Endothelial cell of umbilical vein (primary cell): ENCODE measurements around the gene NANS. TPM values are rescaled to one million over a fixed set of nuclear protein-coding genes. Genes with fewer than 3 reads are reported as not detected.

ENCODE experiments used
- BruUV-seq: library from RNA; stranded (reverse); fragments of 400-500 nt; replicated peaks from 2 replicates; lab custom pipeline; 2021; lab: Mats Ljungman, UMichigan
- CTCF ChIA-PET: fragments of 300-600, 350-600 bp; sonication (Branson Sonifier 250); formaldehyde crosslinking; loops from one replicate; lab custom pipeline; 2021; ENCODE audit warnings: antibody characterized with exemption, inconsistent platforms; lab: Charles Lee
- POLR2A ChIA-PET: fragments of 300-600, 350-600 bp; sonication (Branson Sonifier 250); formaldehyde crosslinking; loops from one replicate; lab custom pipeline; 2021; ENCODE audit warnings: antibody characterized with exemption, inconsistent platforms; lab: Charles Lee
- DNase-seq: peaks from one replicate; pipeline ENCODE4 v3.0.0-alpha.2; 2011; ENCODE audit warnings: low read depth, low spot score
- FAIRE-seq: peaks from 2 replicates; lab custom pipeline; 2011; peaks lifted over from hg19 to GRCh38; lab: Jason Lieb, UNC
- H2AFZ ChIP-seq: 2 replicates; pipeline ENCODE4 v1.6.0; 2012; ENCODE audit warnings: low read depth, low read length, control low read depth, inconsistent platforms
- H3K27ac ChIP-seq: 2 replicates; pipeline ENCODE4 v1.5.1; 2011; ENCODE audit warnings: low read depth, mild to moderate bottlenecking, control low read depth, low read length, moderate library complexity; ENCODE audit not compliant: insufficient read depth
- H3K27me3 ChIP-seq, 2 experiments: 2 replicates each; pipeline versions ENCODE4 v1.6.0 to v1.6.1; 2011; ENCODE audit warnings: low read length in 2 of 2, mixed read lengths in 1 of 2; ENCODE audit not compliant: control insufficient read depth in 2 of 2, insufficient read depth in 2 of 2
- H3K36me3 ChIP-seq, 2 experiments: 2 replicates in 1 of 2; 3 replicates in 1 of 2; pipeline ENCODE4 v1.5.1; 2011; ENCODE audit warnings: low read length in 2 of 2, mild to moderate bottlenecking in 1 of 2, moderate library complexity in 1 of 2; ENCODE audit not compliant: control insufficient read depth in 2 of 2, insufficient read depth in 2 of 2; ENCODE audit errors: extremely low read depth in 1 of 2
- H3K4me1 ChIP-seq: 3 replicates; pipeline ENCODE4 v1.5.1; 2011; ENCODE audit warnings: mild to moderate bottlenecking, low read length; ENCODE audit not compliant: control insufficient read depth, insufficient read depth; ENCODE audit errors: extremely low read depth
- H3K4me2 ChIP-seq: 2 replicates; pipeline ENCODE4 v1.6.1; 2011; ENCODE audit warnings: low read length, control low read depth, mixed read lengths; ENCODE audit not compliant: insufficient read depth
- H3K4me3 ChIP-seq, 3 experiments: fragments of 200-600 bp in 1 of 3; sonication (generic), shearing (Covaris generic) in 1 of 3; replicated peaks in 1 of 3; 2 replicates each; pipeline ENCODE4 v1.5.1; 2011 to 2016; ENCODE audit warnings: control low read depth in 3 of 3, low read length in 3 of 3, mild to moderate bottlenecking in 2 of 3, inconsistent platforms in 1 of 3, low read depth in 1 of 3, moderate library complexity in 1 of 3; ENCODE audit not compliant: insufficient read depth in 1 of 3
- H3K79me2 ChIP-seq: 2 replicates; pipeline ENCODE4 v1.6.0; 2012; ENCODE audit warnings: low read length, inconsistent platforms; ENCODE audit not compliant: control insufficient read depth, insufficient read depth
- H3K9ac ChIP-seq: replicated peaks from 2 replicates; pipeline ENCODE3; 2011; ENCODE audit warnings: low read length, control low read depth; ENCODE audit not compliant: insufficient read depth; ENCODE audit errors: extremely low read depth
- H3K9me1 ChIP-seq: replicated peaks from 3 replicates; pipeline ENCODE4 v1.6.0; 2011; ENCODE audit warnings: mild to moderate bottlenecking, low read length; ENCODE audit not compliant: control insufficient read depth, insufficient read depth; ENCODE audit errors: extremely low read depth
- H3K9me3 ChIP-seq: replicated peaks from 2 replicates; pipeline ENCODE4 v1.5.1; 2012; ENCODE audit warnings: low read length, inconsistent platforms; ENCODE audit not compliant: control insufficient read depth, insufficient read depth
- H4K20me1 ChIP-seq: replicated peaks from 2 replicates; pipeline ENCODE3; 2011; ENCODE audit warnings: mild to moderate bottlenecking, low read length; ENCODE audit not compliant: control insufficient read depth, insufficient read depth; ENCODE audit errors: extremely low read depth
- EZH2 ChIP-seq: IDR thresholded peaks from 2 replicates; pipeline ENCODE4 v1.6.1; 2012; ENCODE audit warnings: borderline replicate concordance, low read depth, mild to moderate bottlenecking, moderate library complexity, low read length, inconsistent platforms; ENCODE audit not compliant: severe bottlenecking
- FOS ChIP-seq: IDR thresholded peaks from 2 replicates; pipeline ENCODE4 v1.6.1; 2011; ENCODE audit warnings: mild to moderate bottlenecking, low read length, moderate library complexity, borderline replicate concordance; ENCODE audit not compliant: insufficient read depth
- GATA2 ChIP-seq: IDR thresholded peaks from 2 replicates; pipeline ENCODE4 v1.7.0; 2011; ENCODE audit warnings: low read depth, mild to moderate bottlenecking, moderate library complexity, mixed read lengths, low read length; ENCODE audit not compliant: insufficient read length, insufficient read depth
- JUN ChIP-seq: IDR thresholded peaks from 2 replicates; pipeline ENCODE4 v1.6.1; 2011; ENCODE audit warnings: borderline replicate concordance, low read depth; ENCODE audit not compliant: insufficient read length, insufficient read depth
- MYC ChIP-seq: IDR thresholded peaks from one replicate; pipeline ENCODE4 v1.6.1; 2011; ENCODE audit warnings: mild to moderate bottlenecking, low read depth, low read length
- POLR2A ChIP-seq: IDR thresholded peaks from 2 replicates; pipeline ENCODE4 v1.6.1; 2012; ENCODE audit warnings: low read depth, mild to moderate bottlenecking, control low read depth, low read length
- POLR2AphosphoS5 ChIP-seq: IDR thresholded peaks from 2 replicates; pipeline ENCODE4 v1.6.1; 2012; ENCODE audit warnings: low read depth, mild to moderate bottlenecking, control low read depth, low read length, moderate library complexity; ENCODE audit not compliant: insufficient read depth
- dilution Hi-C: fragments of 300-500 bp; cut with MboI; formaldehyde crosslinking; loops from one replicate; pipeline ENCODE4 v1.15.0; 2019; ENCODE audit warnings: low sequenced_read_pairs; ENCODE audit not compliant: extremely low pct_ligation_motif_present
- intact Hi-C: fragments of 100-400 bp; cut with micrococcal nuclease; formaldehyde crosslinking; loops from one replicate; pipeline ENCODE4 v1.10.0; 2022
- polyA plus RNA-seq, 4 experiments: library from polyadenylated mRNA; depleted of rRNA in 3 of 4; stranded (reverse) in 3 of 4; unstranded in 1 of 4; fragments of >200 nt; gene quantifications; 2 replicates each; pipeline versions ENCODE4 v1.2.1 to v1.2.3, GENCODE V29; 2011 to 2012; ENCODE audit warnings: missing spikeins in 1 of 4
- total RNA-seq: library from RNA; stranded (reverse); gene quantifications from 2 replicates; pipeline ENCODE4 v1.2.3, GENCODE V29; 2021
- TF ChIP-seq, protein P1 (sequence below), 2 donors: IDR thresholded peaks; 1 replicate in 1 of 2; 2 replicates in 1 of 2; pipeline ENCODE4 v1.5.1; 2011; ENCODE audit warnings: low read length in 2 of 2, mild to moderate bottlenecking in 2 of 2, moderate library complexity in 2 of 2, control low read depth in 1 of 2, inconsistent platforms in 1 of 2, low read depth in 1 of 2; ENCODE audit not compliant: insufficient read depth in 1 of 2; ENCODE audit errors: extremely low read depth in 1 of 2
- TF ChIP-seq, protein P2 (sequence below): IDR thresholded peaks from 2 replicates; pipeline ENCODE4 v1.6.1; 2011; ENCODE audit not compliant: insufficient read depth, insufficient read length

Gene NANS
- total and polyA plus RNA-seq, 2 donors (not counting 3 experiments of a cell fraction or from before 2014, with no cell fraction given) = 85.1 to 108 TPM

DNA sequence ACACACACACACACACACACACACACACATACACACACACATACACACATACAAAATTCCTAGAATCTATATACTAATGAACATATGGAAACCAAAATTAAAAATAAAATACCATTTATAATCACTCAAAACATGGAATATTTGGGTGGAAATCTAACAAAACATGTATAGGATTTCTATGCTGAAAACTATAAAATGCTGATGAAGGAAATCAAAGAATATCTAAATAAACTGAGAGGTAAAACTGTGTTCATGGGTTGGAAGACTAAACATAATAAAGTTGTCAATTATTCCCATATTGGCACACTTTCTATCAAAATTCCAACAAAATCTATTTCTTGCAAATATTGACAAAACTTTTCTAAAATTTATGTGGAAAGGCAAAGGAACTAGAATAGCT, 25.4 kb upstream of the NANS start:
- ChIA-PET POLR2A (no interaction called here), CTCF (interaction anchor here (1.2 to 1.9 kb wide), 3 partner anchors 25 to 37 kb away, joined by 3 to 6 read pairs (median 4); partner anchors contain the start of gene NANS)
- dilution Hi-C loops (no loop called here), intact Hi-C loops (loop anchor here (5.0 kb wide), 1 partner anchor 319 kb away; no protein-coding TSS in a partner anchor)
- Histone ChIP-seq H3K4me2 (no peak overlapping the region), H3K36me3 (no peaks in the 10 kb centered on the region), H3K27me3 (no peaks in the 10 kb centered on the region), H3K9me1 (no peaks in the 10 kb centered on the region), H3K4me3 (no peak overlapping the region), H2AFZ (no peak overlapping the region), H3K4me1 (peaks cover 6% of the 10 kb centered on the region), H3K27ac (no peak overlapping the region), H3K79me2 (no peaks in the 10 kb centered on the region), H3K9me3 (no peaks in the 10 kb centered on the region), H4K20me1 (no peaks in the 10 kb centered on the region), H3K9ac (no peak overlapping the region)
- no peak for DNase-seq
- TF ChIP-seq MYC = no peak
- TF ChIP-seq EZH2 = no peak
- TF ChIP-seq, protein P1, sequence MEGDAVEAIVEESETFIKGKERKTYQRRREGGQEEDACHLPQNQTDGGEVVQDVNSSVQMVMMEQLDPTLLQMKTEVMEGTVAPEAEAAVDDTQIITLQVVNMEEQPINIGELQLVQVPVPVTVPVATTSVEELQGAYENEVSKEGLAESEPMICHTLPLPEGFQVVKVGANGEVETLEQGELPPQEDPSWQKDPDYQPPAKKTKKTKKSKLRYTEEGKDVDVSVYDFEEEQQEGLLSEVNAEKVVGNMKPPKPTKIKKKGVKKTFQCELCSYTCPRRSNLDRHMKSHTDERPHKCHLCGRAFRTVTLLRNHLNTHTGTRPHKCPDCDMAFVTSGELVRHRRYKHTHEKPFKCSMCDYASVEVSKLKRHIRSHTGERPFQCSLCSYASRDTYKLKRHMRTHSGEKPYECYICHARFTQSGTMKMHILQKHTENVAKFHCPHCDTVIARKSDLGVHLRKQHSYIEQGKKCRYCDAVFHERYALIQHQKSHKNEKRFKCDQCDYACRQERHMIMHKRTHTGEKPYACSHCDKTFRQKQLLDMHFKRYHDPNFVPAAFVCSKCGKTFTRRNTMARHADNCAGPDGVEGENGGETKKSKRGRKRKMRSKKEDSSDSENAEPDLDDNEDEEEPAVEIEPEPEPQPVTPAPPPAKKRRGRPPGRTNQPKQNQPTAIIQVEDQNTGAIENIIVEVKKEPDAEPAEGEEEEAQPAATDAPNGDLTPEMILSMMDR (IDR thresholded peaks at IDR 0.05; ENCODE audit: extremely low read depth in 1 of 2, insufficient read depth in 1 of 2, low read depth in 1 of 2, low read length in 2 of 2) = no peak
- no peak for TF ChIP-seq JUN
- TF ChIP-seq FOS = no peak
- TF ChIP-seq GATA2 = no peak
- no peak for TF ChIP-seq POLR2AphosphoS5
- TF ChIP-seq POLR2A = no peak
- TF ChIP-seq, protein P2, sequence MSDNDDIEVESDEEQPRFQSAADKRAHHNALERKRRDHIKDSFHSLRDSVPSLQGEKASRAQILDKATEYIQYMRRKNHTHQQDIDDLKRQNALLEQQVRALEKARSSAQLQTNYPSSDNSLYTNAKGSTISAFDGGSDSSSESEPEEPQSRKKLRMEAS = no peak
- peak; percentile 69 for FAIRE-seq
- no TSS peak for BruUV-seq
